Tibial nerve (tissue), 4 donors: ENCODE results near the gene NECAB3.

Experiments used
- EP300 ChIP-seq, 2 donors: sonication (generic); formaldehyde crosslinking; IDR thresholded peaks; one replicate each; pipeline ENCODE4 v1.6.1; 2017; ENCODE audit warnings: antibody characterized with exemption in 2 of 2, mild to moderate bottlenecking in 1 of 2
- POLR2A ChIP-seq, 2 donors: fragments of 450-650 bp; IDR thresholded peaks; one replicate each; pipeline ENCODE4 v1.6.1; 2017; ENCODE audit warnings: antibody characterized with exemption in 2 of 2, mild to moderate bottlenecking in 2 of 2, moderate library complexity in 2 of 2
- TF ChIP-seq, protein P1 (sequence below), 5 experiments: fragments of 200-600 bp in 3 of 5; fragments of 450-650 bp in 2 of 5; sonication (generic) in 3 of 5; IDR thresholded peaks; one replicate each; pipeline ENCODE4 v1.5.1; 2016 to 2019; ENCODE audit warnings: antibody characterized with exemption in 5 of 5, mild to moderate bottlenecking in 3 of 5, moderate library complexity in 2 of 5

DNA sequence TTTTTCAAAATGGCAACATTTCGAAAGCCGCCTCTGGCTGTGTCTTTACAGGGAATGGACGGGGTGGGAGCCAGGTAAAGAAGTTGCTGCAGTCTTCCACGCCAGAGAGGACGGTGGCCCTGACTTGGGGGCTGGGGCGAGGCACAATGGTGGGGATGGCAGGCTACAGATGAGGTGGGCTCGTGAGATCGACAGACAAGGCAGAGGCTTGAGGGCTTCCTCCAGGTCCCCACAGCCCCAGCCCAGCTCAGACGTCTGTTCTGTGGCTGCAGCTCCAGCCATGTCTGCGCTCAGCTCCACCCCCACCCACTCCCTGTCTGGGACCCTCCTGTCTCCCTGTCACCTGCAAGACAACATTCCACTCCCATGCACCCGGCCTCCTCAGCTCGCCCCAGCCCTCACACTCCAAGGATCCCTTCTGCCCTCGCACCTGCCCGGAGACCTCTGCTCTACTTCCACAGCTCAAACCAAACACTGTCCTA, 19.5 kb downstream of the NECAB3 start:
- TF ChIP-seq EP300 (IDR thresholded peaks at IDR 0.05) (no peak), POLR2A (IDR thresholded peaks at IDR 0.05) (no peak)
- TF ChIP-seq, protein P1, sequence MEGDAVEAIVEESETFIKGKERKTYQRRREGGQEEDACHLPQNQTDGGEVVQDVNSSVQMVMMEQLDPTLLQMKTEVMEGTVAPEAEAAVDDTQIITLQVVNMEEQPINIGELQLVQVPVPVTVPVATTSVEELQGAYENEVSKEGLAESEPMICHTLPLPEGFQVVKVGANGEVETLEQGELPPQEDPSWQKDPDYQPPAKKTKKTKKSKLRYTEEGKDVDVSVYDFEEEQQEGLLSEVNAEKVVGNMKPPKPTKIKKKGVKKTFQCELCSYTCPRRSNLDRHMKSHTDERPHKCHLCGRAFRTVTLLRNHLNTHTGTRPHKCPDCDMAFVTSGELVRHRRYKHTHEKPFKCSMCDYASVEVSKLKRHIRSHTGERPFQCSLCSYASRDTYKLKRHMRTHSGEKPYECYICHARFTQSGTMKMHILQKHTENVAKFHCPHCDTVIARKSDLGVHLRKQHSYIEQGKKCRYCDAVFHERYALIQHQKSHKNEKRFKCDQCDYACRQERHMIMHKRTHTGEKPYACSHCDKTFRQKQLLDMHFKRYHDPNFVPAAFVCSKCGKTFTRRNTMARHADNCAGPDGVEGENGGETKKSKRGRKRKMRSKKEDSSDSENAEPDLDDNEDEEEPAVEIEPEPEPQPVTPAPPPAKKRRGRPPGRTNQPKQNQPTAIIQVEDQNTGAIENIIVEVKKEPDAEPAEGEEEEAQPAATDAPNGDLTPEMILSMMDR (IDR thresholded peaks at IDR 0.05), result no peak
